Stimulated activated CD8-positive, alpha-beta memory T cell treated with anti-CD3 and anti-CD28 coated beads, Interleukin-2, amount 100 ng/mL, for 48 hours (primary cell): ENCODE results near the gene GJA1.

ENCODE experiments used
- DNase-seq, 2 donors: peaks; one replicate each; pipeline ENCODE4 v3.0.0-alpha.2; 2020; ENCODE audit warnings: low read depth in 2 of 2

GJA1 gene

GRCh38 chr6:121482751-121483150 lies 47.3 kb downstream of the GJA1 start:
- DNase-seq = no peak

- no peak for DNase-seq
Observed at GRCh38 chr6:121485359-121485811, 49.9 kb downstream of the GJA1 start.

- DNase-seq = no peak
Observed at GRCh38 chr6:121491576-121491975, 56.1 kb downstream of the GJA1 start.

- no peak for DNase-seq
Observed at GRCh38 chr6:121492536-121492935, 57.1 kb downstream of the GJA1 start.

GRCh38 chr6:121497970-121498375 lies 62.5 kb downstream of the GJA1 start:
- DNase-seq = no peak

GRCh38 chr6:121498481-121499276 lies 63.2 kb downstream of the GJA1 start:
- no peak for DNase-seq
